GM06990 (cell line): ENCODE results near the gene LPO.
A peak's percentile ranks its signal among the peaks of the same experiment; 100 is the strongest.

Experiments
- DNase-seq: peaks from one replicate; pipeline ENCODE4 v3.0.0-alpha.2; 2011; ENCODE audit not compliant: insufficient read length; ENCODE audit errors: extremely low read depth
- H3K27me3 ChIP-seq: replicated peaks from 2 replicates; pipeline ENCODE4 v1.6.0; 2011; ENCODE audit warnings: low read length; ENCODE audit not compliant: control insufficient read depth, insufficient read depth
- H3K36me3 ChIP-seq: 2 replicates; pipeline ENCODE4 v1.5.1; 2011; ENCODE audit warnings: low read length; ENCODE audit not compliant: control insufficient read depth, insufficient read depth
- H3K4me3 ChIP-seq: replicated peaks from 2 replicates; pipeline ENCODE4 v1.5.1; 2011; ENCODE audit warnings: low read depth, mild to moderate bottlenecking, control low read depth, low read length
- CTCF ChIP-seq: IDR thresholded peaks from 2 replicates; pipeline ENCODE4 v1.5.1; 2011; ENCODE audit warnings: low read length, control low read depth, mild to moderate bottlenecking, inconsistent platforms; ENCODE audit not compliant: insufficient read depth, poor library complexity, severe bottlenecking

The LPO gene

GRCh38 chr17:58195518-58196123, 42.8 kb upstream of the LPO start:
- Histone ChIP-seq H3K36me3 (no peaks in the 10 kb centered on the region), H3K27me3 (no peaks in the 10 kb centered on the region; the same call in 1 of the 2 replicates), H3K4me3 (no peak overlapping the region)
- TF ChIP-seq CTCF = no peak
- DNase-seq = no peak

DNA sequence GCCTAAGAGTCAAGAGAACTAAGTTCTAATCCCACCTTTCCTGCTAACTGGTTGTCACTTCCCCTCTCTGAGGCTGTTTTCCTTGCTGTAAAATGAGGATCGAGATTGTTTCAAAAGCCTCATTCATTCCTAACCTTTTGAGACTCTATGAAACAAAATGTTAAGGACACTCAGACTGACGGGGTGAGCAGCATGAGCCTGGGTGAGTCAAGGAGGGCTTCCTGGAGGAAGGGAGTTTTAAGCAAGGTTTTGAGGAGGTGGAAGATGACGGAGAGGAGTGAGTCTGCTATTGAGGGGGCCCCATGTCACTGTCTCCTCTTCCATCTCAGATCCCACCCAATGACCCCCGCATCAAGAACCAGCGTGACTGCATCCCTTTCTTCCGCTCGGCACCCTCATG, 41.8 kb upstream of the LPO start:
- no peak for TF ChIP-seq CTCF
- DNase-seq = no peak
- Histone ChIP-seq H3K36me3 (no peaks in the 10 kb centered on the region), H3K27me3 (no peaks in the 10 kb centered on the region), H3K4me3 (no peak overlapping the region)

DNA sequence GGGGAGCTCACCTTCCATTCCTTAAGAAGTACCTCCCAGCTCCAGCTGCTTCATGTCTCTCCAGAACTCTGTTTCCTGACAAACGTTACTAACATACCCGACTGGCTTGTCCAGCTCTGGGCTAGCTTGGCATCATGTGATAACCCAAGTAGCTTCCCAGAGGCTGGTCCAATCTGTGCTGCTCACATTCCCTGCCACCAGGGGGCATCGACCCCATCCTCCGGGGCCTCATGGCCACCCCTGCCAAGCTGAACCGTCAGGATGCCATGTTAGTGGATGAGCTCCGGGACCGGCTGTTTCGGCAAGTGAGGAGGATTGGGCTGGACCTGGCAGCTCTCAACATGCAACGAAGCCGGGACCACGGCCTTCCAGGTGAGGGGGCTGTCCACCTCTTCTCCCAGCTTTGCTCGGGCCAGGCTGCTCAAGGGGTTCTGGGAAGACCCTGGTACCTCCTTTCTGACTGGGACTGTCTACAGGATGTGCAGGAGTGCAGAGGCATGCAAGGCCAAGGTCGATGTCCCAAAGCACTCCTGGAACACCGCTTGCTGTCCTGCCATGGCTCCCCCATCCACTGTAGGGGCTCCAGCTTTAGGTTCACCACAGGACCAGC, 38.3 kb upstream of the LPO start:
- Histone ChIP-seq H3K36me3 (no peaks in the 10 kb centered on the region), H3K27me3 (no peaks in the 10 kb centered on the region), H3K4me3 (no peak overlapping the region)
- peak; percentile 81 for TF ChIP-seq CTCF
- DNase-seq = peak; percentile 49

DNA sequence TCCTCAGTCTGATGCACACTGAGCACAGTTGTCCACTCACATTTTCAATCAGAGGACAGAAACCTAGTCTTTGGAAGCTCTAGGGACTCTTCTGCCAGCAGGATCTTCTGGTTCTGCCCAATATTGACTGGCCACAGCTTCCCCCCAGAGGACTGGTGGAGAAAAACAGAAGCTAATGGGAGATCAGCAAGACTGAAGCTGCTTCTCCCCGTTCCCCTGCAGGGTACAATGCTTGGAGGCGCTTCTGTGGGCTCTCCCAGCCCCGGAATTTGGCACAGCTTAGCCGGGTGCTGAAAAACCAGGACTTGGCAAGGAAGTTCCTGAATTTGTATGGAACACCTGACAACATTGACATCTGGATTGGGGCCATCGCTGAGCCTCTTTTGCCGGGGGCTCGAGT, 35.5 kb upstream of the LPO start:
- Histone ChIP-seq H3K27me3 (no peaks in the 10 kb centered on the region), H3K4me3 (no peak overlapping the region), H3K36me3 (peaks cover 2% of the 10 kb centered on the region; the same call in 1 of the 2 replicates)
- DNase-seq = no peak
- TF ChIP-seq CTCF = no peak

DNA sequence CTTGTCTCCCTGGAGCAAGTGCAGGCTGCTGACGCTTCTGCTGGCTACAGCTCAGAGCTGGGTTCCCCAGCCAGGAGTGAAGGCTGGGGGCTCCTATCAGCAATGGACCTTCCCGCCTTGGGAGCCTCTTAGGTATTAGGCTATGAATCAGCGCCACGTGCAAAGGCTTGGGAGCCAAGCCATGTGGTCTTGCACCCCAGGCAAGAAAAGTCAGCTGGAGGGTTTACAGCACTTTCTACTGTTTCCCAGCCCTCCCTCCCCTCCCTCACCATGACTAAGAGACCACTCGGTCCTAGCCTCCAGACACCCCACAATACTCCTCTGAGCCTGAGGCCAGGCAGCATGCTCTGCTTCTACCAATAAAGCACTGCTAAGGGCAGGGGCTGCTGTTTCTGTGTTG, 33.6 kb upstream of the LPO start:
- no peak for TF ChIP-seq CTCF
- peaks cover 2% of the 10 kb centered on the region; the same call in 1 of the 2 replicates for H3K36me3 ChIP-seq
- DNase-seq = no peak

More for the DNA sequence above, 33.6 kb upstream of the LPO start:
- Histone ChIP-seq H3K4me3 (no peak overlapping the region), H3K27me3 (no peaks in the 10 kb centered on the region)
